Transverse colon (tissue), 4 donors: Measurements from ENCODE around the gene DMD. TPM values are rescaled to one million over a fixed set of nuclear protein-coding genes. Genes with fewer than 3 reads are reported as not detected.

Experiments used
- DNase-seq: peaks from one replicate; pipeline ENCODE4 v3.0.0-alpha.2; 2019
- H3K27ac ChIP-seq, 4 donors: fragments of 200-600 bp; sonication (generic); 2 replicates each; pipeline ENCODE4 v1.5.1; 2016 to 2018; ENCODE audit warnings: inconsistent platforms in 4 of 4
- H3K27me3 ChIP-seq: fragments of 200-600 bp; sonication (generic); 2 replicates; pipeline ENCODE4 v1.5.1; 2017; ENCODE audit warnings: inconsistent platforms
- H3K36me3 ChIP-seq, 4 donors: fragments of 200-600 bp; sonication (generic); 2 replicates each; pipeline ENCODE4 v1.5.1; 2017 to 2019; ENCODE audit warnings: inconsistent platforms in 4 of 4
- H3K4me1 ChIP-seq, 4 donors: fragments of 200-600 bp; sonication (generic); 2 replicates each; pipeline ENCODE4 v1.5.1; 2017 to 2020; ENCODE audit warnings: inconsistent platforms in 4 of 4
- H3K4me3 ChIP-seq, 4 donors: fragments of 200-600 bp; sonication (generic); 1 replicate in 1 of 4; 2 replicates in 3 of 4; pipeline versions ENCODE4 v1.5.1 to v1.6.1; 2017 to 2019; ENCODE audit warnings: inconsistent platforms in 4 of 4
- H3K9me3 ChIP-seq, 2 donors: fragments of 200-600 bp; sonication (generic); 2 replicates each; pipeline ENCODE4 v1.5.1; 2017 to 2019; ENCODE audit warnings: inconsistent platforms in 2 of 2
- CTCF ChIP-seq, 5 experiments: fragments of 200-600 bp in 3 of 5; fragments of 450-650 bp in 2 of 5; sonication (generic) in 3 of 5; IDR thresholded peaks; 1 replicate in 2 of 5; 2 replicates in 3 of 5; pipeline ENCODE4 v1.5.1; 2016 to 2017; ENCODE audit warnings: antibody characterized with exemption in 5 of 5, inconsistent platforms in 3 of 5, mild to moderate bottlenecking in 2 of 5, moderate library complexity in 1 of 5
- EP300 ChIP-seq: sonication (generic); formaldehyde crosslinking; IDR thresholded peaks from one replicate; pipeline ENCODE4 v1.6.1; 2017; ENCODE audit warnings: antibody characterized with exemption, low read depth
- POLR2A ChIP-seq: fragments of 450-650 bp; IDR thresholded peaks from one replicate; pipeline ENCODE4 v1.6.1; 2016; ENCODE audit warnings: antibody characterized with exemption, mild to moderate bottlenecking, moderate library complexity
- POLR2AphosphoS5 ChIP-seq, 3 donors: sonication (generic); formaldehyde crosslinking; IDR thresholded peaks; one replicate each; pipeline ENCODE4 v1.6.1; 2016; ENCODE audit warnings: antibody characterized with exemption in 3 of 3
- WGBS, 2 donors: methylation state at CpG; one replicate each; pipeline ENCODE4 v1.1.5; 2018; ENCODE audit warnings: low coverage in 1 of 2; 5-methylcytosine and 5-hydroxymethylcytosine counted together
- in situ Hi-C, 4 donors: fragments of 200-750 bp; cut with MboI; loops; one replicate each; pipeline versions ENCODE4 v1.15.0 to v1.15.1; 2017; ENCODE audit warnings: low sequenced_read_pairs in 3 of 4, low pct_ligation_motif_present in 1 of 4, low pct_unique_long_range_greater_than_20kb in 1 of 4
- intact Hi-C: fragments of 100-400 bp; cut with DNase I; formaldehyde crosslinking; loops from one replicate; pipeline ENCODE4 v1.15.1; 2023; ENCODE audit warnings: low total_unique reads
- total RNA-seq, 4 donors: library from RNA; depleted of rRNA; stranded (reverse); fragments of >200 nt; gene quantifications; one replicate each; pipeline ENCODE4 v1.1.0, GENCODE V29; 2016

The DMD gene
- total RNA-seq, 4 donors from 2014 or later, result 20.9 to 44.6 (median 32.5) TPM

- in situ Hi-C loops (no loop called here), intact Hi-C loops (no loop called here)
- no peak for TF ChIP-seq CTCF (IDR thresholded peaks at IDR 0.05)
- no peak for TF ChIP-seq EP300
- TF ChIP-seq POLR2AphosphoS5 (IDR thresholded peaks at IDR 0.05), result no peak
- TF ChIP-seq POLR2A, result no peak
- H3K9me3 ChIP-seq, result no peaks in the 10 kb centered on the region
- no peak overlapping the region for H3K4me3 ChIP-seq
- no peak overlapping the region for H3K27ac ChIP-seq
- no peak for DNase-seq
- H3K27me3 ChIP-seq, result no peaks in the 10 kb centered on the region
- WGBS, 2 donors, result 73 to 100% methylated on average over 1 of the region's 1 CpG
- no peaks in the 10 kb centered on the region for H3K4me1 ChIP-seq
- no peaks in the 10 kb centered on the region for H3K36me3 ChIP-seq
These were observed 1505.5 kb downstream of the DMD start for GRCh38 chrX:31705816-31706215.

GRCh38 chrX:31704938-31705337, 1506.4 kb downstream of the DMD start:
- Histone ChIP-seq H3K4me1 (no peaks in the 10 kb centered on the region), H3K27me3 (no peaks in the 10 kb centered on the region), H3K4me3 (no peak overlapping the region), H3K36me3 (no peaks in the 10 kb centered on the region), H3K27ac (no peak overlapping the region), H3K9me3 (no peaks in the 10 kb centered on the region)
- no peak for DNase-seq
- in situ Hi-C loops (no loop called here), intact Hi-C loops (no loop called here)
- TF ChIP-seq EP300, result no peak
- TF ChIP-seq POLR2AphosphoS5 (IDR thresholded peaks at IDR 0.05), result no peak
- no peak for TF ChIP-seq POLR2A
- no peak for TF ChIP-seq CTCF (IDR thresholded peaks at IDR 0.05)
- WGBS, 2 donors, result 64 to 100% methylated on average over 1 to 2 of the region's 2 CpGs

- H3K27me3 ChIP-seq, result no peaks in the 10 kb centered on the region
- TF ChIP-seq POLR2AphosphoS5 (IDR thresholded peaks at IDR 0.05) (no peak), EP300 (no peak), POLR2A (no peak), CTCF (IDR thresholded peaks at IDR 0.05) (no peak)
- 63% methylated on average over 2 of the region's 2 CpGs; no CpG with 5 or more reads in 1 of the 2 donors for WGBS, 2 donors
- H3K27ac ChIP-seq, result no peak overlapping the region
- H3K36me3 ChIP-seq, result no peaks in the 10 kb centered on the region
- no peak for DNase-seq
- no peaks in the 10 kb centered on the region for H3K4me1 ChIP-seq
- no peak overlapping the region for H3K4me3 ChIP-seq
- in situ Hi-C loops (no loop called here), intact Hi-C loops (no loop called here)
- no peaks in the 10 kb centered on the region for H3K9me3 ChIP-seq
These were observed 1509.1 kb downstream of the DMD start for GRCh38 chrX:31702222-31702621.

- intact Hi-C loops (no loop called here), in situ Hi-C loops (no loop called here)
- TF ChIP-seq CTCF (IDR thresholded peaks at IDR 0.05) (no peak), POLR2A (no peak)
- H3K27me3 ChIP-seq, result no peaks in the 10 kb centered on the region
- H3K4me3 ChIP-seq, result no peak overlapping the region
- DNase-seq, result no peak
- no peak overlapping the region for H3K27ac ChIP-seq
- 58 to 64% methylated on average over 3 to 7 of the region's 7 CpGs for WGBS, 2 donors
- no peaks in the 10 kb centered on the region for H3K36me3 ChIP-seq
- H3K4me1 ChIP-seq, result no peaks in the 10 kb centered on the region
- H3K9me3 ChIP-seq, result no peaks in the 10 kb centered on the region
These were observed 1513.9 kb downstream of the DMD start for GRCh38 chrX:31697294-31697916.
